Trophoblast cell (in vitro differentiated cells and primary cell): Measurements from ENCODE around the gene MTMR3.

Source experiments
- DNase-seq, 2 donors: peaks; one replicate each; pipeline ENCODE4 v3.0.0-alpha.2; 2016
- H2AFZ ChIP-seq: 2 replicates; pipeline ENCODE4 v1.6.1; 2013; ENCODE audit warnings: low read length, moderate library complexity, mild to moderate bottlenecking; ENCODE audit not compliant: insufficient read depth, poor library complexity
- H2AK5ac ChIP-seq: 2 replicates; pipeline ENCODE4 v1.6.1; 2013; ENCODE audit warnings: mild to moderate bottlenecking, low read length
- H2BK120ac ChIP-seq: 2 replicates; pipeline ENCODE4 v1.6.1; 2013; ENCODE audit warnings: low read length, mild to moderate bottlenecking, moderate library complexity; ENCODE audit not compliant: insufficient read depth, poor library complexity
- H2BK12ac ChIP-seq: 2 replicates; pipeline ENCODE4 v1.6.1; 2013; ENCODE audit warnings: mild to moderate bottlenecking, low read length, moderate library complexity
- H2BK5ac ChIP-seq: 2 replicates; pipeline ENCODE4 v1.6.1; 2013; ENCODE audit warnings: low read length, low read depth, moderate library complexity, mild to moderate bottlenecking; ENCODE audit not compliant: poor library complexity
- H3K14ac ChIP-seq: 2 replicates; pipeline ENCODE4 v1.6.1; 2013; ENCODE audit warnings: mild to moderate bottlenecking, low read length
- H3K18ac ChIP-seq: 2 replicates; pipeline ENCODE4 v1.6.1; 2013; ENCODE audit warnings: mild to moderate bottlenecking, low read length
- H3K23ac ChIP-seq: 2 replicates; pipeline ENCODE4 v1.6.1; 2013; ENCODE audit warnings: low read length
- H3K27ac ChIP-seq: 2 replicates; pipeline ENCODE4 v1.5.1; 2013; ENCODE audit warnings: low read depth, mild to moderate bottlenecking, inconsistent platforms, low read length, moderate library complexity
- H3K27me3 ChIP-seq: 2 replicates; pipeline ENCODE4 v1.6.1; 2013; ENCODE audit warnings: inconsistent platforms, mild to moderate bottlenecking, low read length, moderate library complexity; ENCODE audit not compliant: insufficient read depth
- H3K36me3 ChIP-seq, 2 experiments: 1 replicate in 1 of 2; 2 replicates in 1 of 2; pipeline ENCODE4 v1.6.1; 2013; ENCODE audit warnings: low read length in 2 of 2, mild to moderate bottlenecking in 2 of 2, moderate library complexity in 1 of 2; ENCODE audit not compliant: insufficient read depth in 2 of 2, control insufficient read depth in 1 of 2
- H3K4ac ChIP-seq: 2 replicates; pipeline ENCODE4 v1.6.1; 2013; ENCODE audit warnings: low read depth, mild to moderate bottlenecking, low read length, moderate library complexity
- H3K4me1 ChIP-seq, 2 experiments: 1 replicate in 1 of 2; 2 replicates in 1 of 2; pipeline ENCODE4 v1.6.1; 2013; ENCODE audit warnings: low read length in 2 of 2, mild to moderate bottlenecking in 2 of 2, moderate library complexity in 1 of 2; ENCODE audit not compliant: insufficient read depth in 2 of 2, control insufficient read depth in 1 of 2
- H3K4me2 ChIP-seq: 2 replicates; pipeline ENCODE4 v1.6.1; 2013; ENCODE audit warnings: inconsistent platforms, mild to moderate bottlenecking, low read length, moderate library complexity
- H3K4me3 ChIP-seq: 2 replicates; pipeline ENCODE4 v1.5.1; 2013; ENCODE audit warnings: mild to moderate bottlenecking, low read depth, low read length, inconsistent platforms
- H3K79me1 ChIP-seq: one replicate; pipeline ENCODE4 v1.6.1; 2013; ENCODE audit warnings: low read length
- H3K79me2 ChIP-seq: 2 replicates; pipeline ENCODE4 v1.6.1; 2013; ENCODE audit warnings: low read length, mild to moderate bottlenecking; ENCODE audit not compliant: control insufficient read depth, insufficient read depth, poor library complexity
- H3K9ac ChIP-seq: 2 replicates; pipeline ENCODE4 v1.6.1; 2013; ENCODE audit warnings: mild to moderate bottlenecking, low read length
- H3K9me3 ChIP-seq: 2 replicates; pipeline ENCODE4 v1.6.1; 2013; ENCODE audit warnings: low read depth, mild to moderate bottlenecking, control low read depth, inconsistent platforms, low read length; ENCODE audit not compliant: insufficient read depth
- H4K12ac ChIP-seq: 2 replicates; pipeline ENCODE4 v1.6.1; 2013; ENCODE audit warnings: low read depth, mild to moderate bottlenecking, low read length, moderate library complexity
- H4K8ac ChIP-seq: 2 replicates; pipeline ENCODE4 v1.6.1; 2013; ENCODE audit warnings: low read depth, mild to moderate bottlenecking, low read length, moderate library complexity
- H4K91ac ChIP-seq: one replicate; pipeline ENCODE4 v1.6.1; 2013; ENCODE audit warnings: low read depth, mild to moderate bottlenecking, low read length, moderate library complexity
- WGBS: extraction: QIAGEN DNeasy Blood & Tissue Kit; methylation state at CpG from one replicate; pipeline ENCODE4 v1.1.7; 2013; ENCODE audit warnings: missing lambda C conversion rate; ENCODE audit not compliant: insufficient read length, insufficient coverage; ENCODE audit errors: extremely low coverage; 5-methylcytosine and 5-hydroxymethylcytosine counted together

Gene MTMR3

DNA sequence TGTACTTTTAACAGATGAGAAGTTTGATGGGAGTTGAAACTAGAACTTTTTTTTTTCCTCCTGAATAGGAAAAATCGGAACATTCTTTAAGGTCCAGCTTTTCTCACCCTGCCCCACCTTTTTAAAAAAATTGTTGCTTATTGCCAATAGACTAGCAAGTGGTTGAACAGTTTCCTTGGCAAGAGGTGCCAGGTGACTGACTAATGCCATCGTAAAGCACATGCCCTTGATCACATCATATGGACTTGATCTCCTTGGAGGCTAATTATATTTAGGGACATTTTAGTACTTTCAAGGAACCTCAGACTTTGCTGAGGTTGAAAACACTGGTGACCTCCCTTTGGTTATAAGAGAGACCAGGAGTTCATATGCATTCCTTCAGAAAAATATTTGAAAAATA lies 57.6 kb downstream of the MTMR3 start:
- Histone ChIP-seq H3K14ac (no peak overlapping the region), H4K8ac (no peak overlapping the region), H3K4me3 (no peak overlapping the region), H4K12ac (no peak overlapping the region), H3K79me2 (no peaks in the 10 kb centered on the region), H3K36me3 (peaks cover 0 to 1% of the 10 kb centered on the region in 2 experiments), H2BK12ac (no peak overlapping the region), H2BK5ac (no peak overlapping the region), H3K23ac (no peak overlapping the region), H3K9me3 (no peaks in the 10 kb centered on the region), H3K79me1 (no peaks in the 10 kb centered on the region), H3K9ac (no peak overlapping the region), H2AK5ac (no peak overlapping the region), H2AFZ (no peak overlapping the region), H2BK120ac (no peak overlapping the region), H3K27ac (no peak overlapping the region), H3K18ac (no peak overlapping the region), H3K27me3 (no peaks in the 10 kb centered on the region), H3K4me1 (peaks cover 0 to 3% of the 10 kb centered on the region in 2 experiments), H4K91ac (no peak overlapping the region), H3K4ac (no peak overlapping the region), H3K4me2 (no peak overlapping the region)
- no peak for DNase-seq
- no CpG with 5 or more reads among the region's 2 CpGs for WGBS

- no CpG with 5 or more reads among the region's 2 CpGs for WGBS
Measured at GRCh38 chr22:29944339-29944738, 61.4 kb downstream of the MTMR3 start.

GRCh38 chr22:29945435-29945834 lies 62.5 kb downstream of the MTMR3 start:
- Histone ChIP-seq H2BK5ac (no peak overlapping the region), H2AFZ (no peak overlapping the region), H2BK12ac (no peak overlapping the region), H3K14ac (no peak overlapping the region), H4K12ac (no peak overlapping the region), H3K4me1 (peaks cover 0 to 3% of the 10 kb centered on the region in 2 experiments), H4K8ac (no peak overlapping the region), H3K27me3 (no peaks in the 10 kb centered on the region), H3K23ac (no peak overlapping the region), H3K9ac (no peak overlapping the region), H4K91ac (no peak overlapping the region), H2BK120ac (no peak overlapping the region), H3K79me1 (no peaks in the 10 kb centered on the region), H3K4ac (no peak overlapping the region), H3K9me3 (no peaks in the 10 kb centered on the region), H2AK5ac (no peak overlapping the region), H3K36me3 (peaks cover 0 to 1% of the 10 kb centered on the region in 2 experiments), H3K27ac (no peak overlapping the region), H3K4me2 (no peak overlapping the region), H3K79me2 (no peaks in the 10 kb centered on the region), H3K4me3 (no peak overlapping the region), H3K18ac (no peak overlapping the region)
- DNase-seq, result no peak
- WGBS, result no CpG with 5 or more reads among the region's 3 CpGs

More at GRCh38 chr22:29944339-29944738, 61.4 kb downstream of the MTMR3 start:
- Histone ChIP-seq H2BK12ac (no peak overlapping the region), H2AFZ (no peak overlapping the region), H3K27me3 (no peaks in the 10 kb centered on the region), H3K4ac (no peak overlapping the region), H3K23ac (no peak overlapping the region), H3K36me3 (peaks cover 0 to 1% of the 10 kb centered on the region in 2 experiments), H4K12ac (no peak overlapping the region), H2BK120ac (no peak overlapping the region), H3K79me1 (no peaks in the 10 kb centered on the region), H3K4me2 (no peak overlapping the region), H3K9me3 (no peaks in the 10 kb centered on the region), H3K18ac (no peak overlapping the region), H3K27ac (no peak overlapping the region), H4K8ac (no peak overlapping the region), H2BK5ac (no peak overlapping the region), H3K4me3 (no peak overlapping the region), H3K14ac (no peak overlapping the region), H4K91ac (no peak overlapping the region), H3K9ac (no peak overlapping the region), H3K79me2 (no peaks in the 10 kb centered on the region), H3K4me1 (peaks cover 0 to 3% of the 10 kb centered on the region in 2 experiments), H2AK5ac (no peak overlapping the region)
- peak in 1 of 2 donors; percentile 43 for DNase-seq

DNA sequence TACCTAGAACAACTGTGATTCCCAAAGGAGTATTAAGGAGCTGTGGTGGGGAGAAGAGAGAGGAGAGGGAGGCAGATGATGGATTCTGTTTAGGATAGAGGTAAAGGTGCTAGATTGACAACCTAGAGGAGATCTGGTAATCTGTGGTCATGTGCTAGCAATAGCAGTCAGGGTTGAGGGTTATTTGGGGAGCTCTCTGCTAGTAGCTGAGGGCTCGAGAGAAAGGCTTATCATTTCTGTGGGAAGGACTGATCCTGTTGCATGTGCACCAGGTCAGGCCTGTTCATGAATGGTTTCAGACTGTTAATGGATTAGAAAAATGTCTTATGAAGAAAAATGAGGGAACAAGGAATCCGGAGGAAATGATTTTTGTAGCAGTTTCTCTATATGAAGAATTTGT lies 63.2 kb downstream of the MTMR3 start:
- no peaks in the 10 kb centered on the region for H3K79me2 ChIP-seq
- no peak overlapping the region for H3K23ac ChIP-seq
- H2AK5ac ChIP-seq, result no peak overlapping the region
- no peak overlapping the region for H2BK5ac ChIP-seq
- no peak overlapping the region for H3K4ac ChIP-seq
- H3K4me3 ChIP-seq, result no peak overlapping the region
- no peak overlapping the region for H3K9ac ChIP-seq
- H4K91ac ChIP-seq, result no peak overlapping the region
- H3K4me1 ChIP-seq, result peaks cover 0 to 3% of the 10 kb centered on the region in 2 experiments
- H3K27ac ChIP-seq, result no peak overlapping the region
- no peaks in the 10 kb centered on the region for H3K79me1 ChIP-seq
- H3K9me3 ChIP-seq, result no peaks in the 10 kb centered on the region
- H4K8ac ChIP-seq, result no peak overlapping the region
- H3K4me2 ChIP-seq, result no peak overlapping the region
- no peak overlapping the region for H2BK120ac ChIP-seq
- no peak overlapping the region for H3K18ac ChIP-seq
- no peak overlapping the region for H4K12ac ChIP-seq
- H2BK12ac ChIP-seq, result no peak overlapping the region
- no peak overlapping the region for H3K14ac ChIP-seq
- no CpG with 5 or more reads among the region's 2 CpGs for WGBS
- no peak for DNase-seq
- H3K36me3 ChIP-seq, result peaks cover 0 to 1% of the 10 kb centered on the region in 2 experiments
- H2AFZ ChIP-seq, result no peak overlapping the region
- H3K27me3 ChIP-seq, result no peaks in the 10 kb centered on the region
